ENCODE measurements around the gene ATP6V0B. TPM values are rescaled to one million over a fixed set of nuclear protein-coding genes. Genes with fewer than 3 reads are reported as not detected.
A peak's percentile ranks its signal among the peaks of the same experiment; 100 is the strongest.

Gene ATP6V0B
- total and polyA plus RNA-seq, 9 of the 15 experiments (the other 6 are each of a cell fraction or from before 2014, with no cell fraction given), result 137 to 328 (median 220) TPM

DNA sequence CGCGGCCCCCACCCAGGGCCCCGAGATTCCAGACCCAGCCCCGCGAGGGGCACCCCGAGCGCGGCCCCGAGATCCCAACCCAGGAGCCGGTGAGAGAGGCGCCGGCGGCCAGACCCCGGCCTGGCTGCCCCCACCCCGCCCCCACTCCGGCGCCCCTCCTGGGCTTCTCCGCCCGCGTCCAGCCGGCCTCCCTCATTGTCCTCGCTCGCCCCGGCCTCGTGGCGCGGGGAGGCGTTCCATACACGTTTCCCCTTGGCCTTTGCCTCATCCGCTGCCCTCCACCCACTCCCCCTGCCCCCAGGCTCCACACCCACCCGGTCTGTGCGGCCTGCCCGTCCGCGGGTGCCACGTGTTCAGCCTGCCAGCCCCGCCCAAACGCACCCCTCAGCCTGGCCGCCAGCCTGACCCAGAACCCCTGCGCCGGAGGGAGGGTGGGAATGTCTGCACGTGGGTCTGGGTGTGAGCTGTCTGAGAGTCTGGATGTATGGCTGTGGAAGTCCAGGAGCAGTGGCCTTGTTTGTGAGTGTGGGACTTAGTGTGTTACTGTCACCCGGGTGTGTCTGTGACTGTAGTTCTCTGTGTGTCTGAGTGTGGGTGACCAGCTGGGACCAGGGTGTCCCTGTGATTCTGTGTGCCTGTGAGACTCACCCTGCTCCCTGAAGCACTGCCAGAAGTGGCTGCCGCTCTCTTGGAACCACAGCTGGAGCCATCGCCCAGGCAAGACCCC lies 4.9 kb downstream of the ATP6V0B start (continued):
- no peak for TF ChIP-seq ZNF445 (CRISPR knock-in tag; IDR thresholded peaks at IDR 0.05; ENCODE audit: low read depth)
- TF ChIP-seq, protein P1, sequence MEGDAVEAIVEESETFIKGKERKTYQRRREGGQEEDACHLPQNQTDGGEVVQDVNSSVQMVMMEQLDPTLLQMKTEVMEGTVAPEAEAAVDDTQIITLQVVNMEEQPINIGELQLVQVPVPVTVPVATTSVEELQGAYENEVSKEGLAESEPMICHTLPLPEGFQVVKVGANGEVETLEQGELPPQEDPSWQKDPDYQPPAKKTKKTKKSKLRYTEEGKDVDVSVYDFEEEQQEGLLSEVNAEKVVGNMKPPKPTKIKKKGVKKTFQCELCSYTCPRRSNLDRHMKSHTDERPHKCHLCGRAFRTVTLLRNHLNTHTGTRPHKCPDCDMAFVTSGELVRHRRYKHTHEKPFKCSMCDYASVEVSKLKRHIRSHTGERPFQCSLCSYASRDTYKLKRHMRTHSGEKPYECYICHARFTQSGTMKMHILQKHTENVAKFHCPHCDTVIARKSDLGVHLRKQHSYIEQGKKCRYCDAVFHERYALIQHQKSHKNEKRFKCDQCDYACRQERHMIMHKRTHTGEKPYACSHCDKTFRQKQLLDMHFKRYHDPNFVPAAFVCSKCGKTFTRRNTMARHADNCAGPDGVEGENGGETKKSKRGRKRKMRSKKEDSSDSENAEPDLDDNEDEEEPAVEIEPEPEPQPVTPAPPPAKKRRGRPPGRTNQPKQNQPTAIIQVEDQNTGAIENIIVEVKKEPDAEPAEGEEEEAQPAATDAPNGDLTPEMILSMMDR (IDR thresholded peaks at IDR 0.05 in 2 of 3, conservative IDR thresholded peaks at IDR 0.05 in 1 of 3; ENCODE audit: insufficient read depth in 2 of 3, low read depth in 1 of 3, low read length in 3 of 3), result no peak
- TF ChIP-seq NFIX (CRISPR knock-in tag; IDR thresholded peaks at IDR 0.05; ENCODE audit: low read depth), result no peak
- TF ChIP-seq, protein P2, sequence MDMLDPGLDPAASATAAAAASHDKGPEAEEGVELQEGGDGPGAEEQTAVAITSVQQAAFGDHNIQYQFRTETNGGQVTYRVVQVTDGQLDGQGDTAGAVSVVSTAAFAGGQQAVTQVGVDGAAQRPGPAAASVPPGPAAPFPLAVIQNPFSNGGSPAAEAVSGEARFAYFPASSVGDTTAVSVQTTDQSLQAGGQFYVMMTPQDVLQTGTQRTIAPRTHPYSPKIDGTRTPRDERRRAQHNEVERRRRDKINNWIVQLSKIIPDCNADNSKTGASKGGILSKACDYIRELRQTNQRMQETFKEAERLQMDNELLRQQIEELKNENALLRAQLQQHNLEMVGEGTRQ (CRISPR knock-in tag; IDR thresholded peaks at IDR 0.05), result peak; percentile 67
- no peak for TF ChIP-seq ZNF785 (CRISPR knock-in tag; IDR thresholded peaks at IDR 0.05)
- TF ChIP-seq TRIM24 (IDR thresholded peaks at IDR 0.05), result no peak
- TF ChIP-seq U2AF1 (optimal IDR thresholded peaks at IDR 0.05; ENCODE audit: low read depth, low read length), result no peak
- no peak for TF ChIP-seq ZSCAN29 (IDR thresholded peaks at IDR 0.05)
- no peak for TF ChIP-seq MEF2A (IDR thresholded peaks at IDR 0.05; ENCODE audit: control insufficient read depth, low read depth, low read length)
- peak; percentile 54 for TF ChIP-seq SUPT5H (IDR thresholded peaks at IDR 0.05)
- TF ChIP-seq POLR2G (IDR thresholded peaks at IDR 0.05; ENCODE audit: low read depth, low read length), result 0 out of 2 replicates have a peak, but pooled peaks have one; percentile 13
- 0 out of 2 replicates have a peak, but pooled peaks have one; percentile 19 for TF ChIP-seq PHF8 (IDR thresholded peaks at IDR 0.05; ENCODE audit: borderline replicate concordance, low read length)
- TF ChIP-seq ARID1B (IDR thresholded peaks at IDR 0.05), result no peak
- TF ChIP-seq, protein P3, sequence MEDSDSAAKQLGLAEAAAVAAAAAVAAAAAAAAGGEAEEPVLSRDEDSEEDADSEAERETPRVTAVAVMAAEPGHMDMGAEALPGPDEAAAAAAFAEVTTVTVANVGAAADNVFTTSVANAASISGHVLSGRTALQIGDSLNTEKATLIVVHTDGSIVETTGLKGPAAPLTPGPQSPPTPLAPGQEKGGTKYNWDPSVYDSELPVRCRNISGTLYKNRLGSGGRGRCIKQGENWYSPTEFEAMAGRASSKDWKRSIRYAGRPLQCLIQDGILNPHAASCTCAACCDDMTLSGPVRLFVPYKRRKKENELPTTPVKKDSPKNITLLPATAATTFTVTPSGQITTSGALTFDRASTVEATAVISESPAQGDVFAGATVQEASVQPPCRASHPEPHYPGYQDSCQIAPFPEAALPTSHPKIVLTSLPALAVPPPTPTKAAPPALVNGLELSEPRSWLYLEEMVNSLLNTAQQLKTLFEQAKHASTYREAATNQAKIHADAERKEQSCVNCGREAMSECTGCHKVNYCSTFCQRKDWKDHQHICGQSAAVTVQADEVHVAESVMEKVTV (CRISPR knock-in tag; IDR thresholded peaks at IDR 0.05), result no peak
- TF ChIP-seq FOXA3 (CRISPR knock-in tag; conservative IDR thresholded peaks at IDR 0.05 in 1 of 2, IDR thresholded peaks at IDR 0.05 in 1 of 2), result no peak
- no peak for TF ChIP-seq BRF1 (IDR thresholded peaks at IDR 0.05; ENCODE audit: borderline replicate concordance, extremely low read depth, insufficient read length)
- no peak for TF ChIP-seq SOX6 (IDR thresholded peaks at IDR 0.05)
- TF ChIP-seq ZBTB1 (CRISPR knock-in tag; IDR thresholded peaks at IDR 0.05; ENCODE audit: borderline replicate concordance, low read depth), result peak; percentile 46; the same call in 1 of the 2 replicates
- TF ChIP-seq ZNF165 (CRISPR knock-in tag; IDR thresholded peaks at IDR 0.05; ENCODE audit: borderline replicate concordance), result no peak
- TF ChIP-seq PHTF2 (CRISPR knock-in tag; IDR thresholded peaks at IDR 0.05), result no peak
- TF ChIP-seq, protein P4, sequence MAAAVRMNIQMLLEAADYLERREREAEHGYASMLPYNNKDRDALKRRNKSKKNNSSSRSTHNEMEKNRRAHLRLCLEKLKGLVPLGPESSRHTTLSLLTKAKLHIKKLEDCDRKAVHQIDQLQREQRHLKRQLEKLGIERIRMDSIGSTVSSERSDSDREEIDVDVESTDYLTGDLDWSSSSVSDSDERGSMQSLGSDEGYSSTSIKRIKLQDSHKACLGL (CRISPR knock-in tag; IDR thresholded peaks at IDR 0.05; ENCODE audit: borderline replicate concordance, poor library complexity, severe bottlenecking), result peak; percentile 40
- TF ChIP-seq, protein P5, sequence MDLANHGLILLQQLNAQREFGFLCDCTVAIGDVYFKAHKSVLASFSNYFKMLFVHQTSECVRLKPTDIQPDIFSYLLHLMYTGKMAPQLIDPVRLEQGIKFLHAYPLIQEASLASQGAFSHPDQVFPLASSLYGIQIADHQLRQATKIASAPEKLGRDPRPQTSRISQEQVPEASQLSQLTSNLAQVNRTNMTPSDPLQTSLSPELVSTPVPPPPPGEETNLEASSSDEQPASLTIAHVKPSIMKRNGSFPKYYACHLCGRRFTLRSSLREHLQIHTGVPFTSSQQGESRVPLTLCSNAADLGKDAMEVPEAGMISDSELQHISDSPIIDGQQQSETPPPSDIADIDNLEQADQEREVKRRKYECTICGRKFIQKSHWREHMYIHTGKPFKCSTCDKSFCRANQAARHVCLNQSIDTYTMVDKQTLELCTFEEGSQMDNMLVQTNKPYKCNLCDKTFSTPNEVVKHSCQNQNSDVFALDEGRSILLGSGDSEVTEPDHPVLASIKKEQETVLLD (IDR thresholded peaks at IDR 0.05), result peak; percentile 62

Data from K562 (cell line).